H9 (cell line): ENCODE data around the gene TMEM127. TPM values are rescaled to one million over a fixed set of nuclear protein-coding genes. Genes with fewer than 3 reads are reported as not detected.

Experiments used
- DNase-seq: peaks from one replicate; pipeline ENCODE4 v3.0.0-alpha.2; 2017
- H2AFZ ChIP-seq: one replicate; pipeline ENCODE4 v1.6.1; 2013; ENCODE audit warnings: mild to moderate bottlenecking, low read length, control low read depth, moderate library complexity
- H2AK5ac ChIP-seq: 2 replicates; pipeline ENCODE4 v1.6.1; 2013; ENCODE audit warnings: low read length, control low read depth, mixed read lengths; ENCODE audit not compliant: insufficient read length
- H2BK120ac ChIP-seq: one replicate; pipeline ENCODE4 v1.6.1; 2013; ENCODE audit warnings: low read depth, mild to moderate bottlenecking, low read length, control low read depth, inconsistent platforms; ENCODE audit not compliant: poor library complexity, severe bottlenecking
- H2BK12ac ChIP-seq: 2 replicates; pipeline ENCODE4 v1.6.1; 2013; ENCODE audit warnings: low read length, control low read depth, mixed read lengths, low read depth; ENCODE audit not compliant: insufficient read length
- H2BK15ac ChIP-seq: 2 replicates; pipeline ENCODE4 v1.6.1; 2013; ENCODE audit warnings: low read depth, low read length, control low read depth
- H2BK20ac ChIP-seq: one replicate; pipeline ENCODE4 v1.6.1; 2013; ENCODE audit warnings: low read depth, mild to moderate bottlenecking, low read length, control low read depth, inconsistent platforms; ENCODE audit not compliant: poor library complexity, severe bottlenecking
- H2BK5ac ChIP-seq: 2 replicates; pipeline ENCODE4 v1.6.1; 2013; ENCODE audit warnings: low read length, control low read depth, mixed read lengths; ENCODE audit not compliant: insufficient read length
- H3K14ac ChIP-seq: 2 replicates; pipeline ENCODE4 v1.6.1; 2013; ENCODE audit warnings: low read length, control low read depth; ENCODE audit not compliant: insufficient read depth
- H3K18ac ChIP-seq: 2 replicates; pipeline ENCODE4 v1.6.1; 2013; ENCODE audit warnings: low read depth, mild to moderate bottlenecking, mixed read lengths, low read length, control low read depth; ENCODE audit not compliant: insufficient read length
- H3K23ac ChIP-seq: 2 replicates; pipeline ENCODE4 v1.6.1; 2013; ENCODE audit warnings: low read length, control low read depth, mixed read lengths, low read depth; ENCODE audit not compliant: insufficient read length
- H3K23me2 ChIP-seq: 2 replicates; pipeline ENCODE4 v1.6.1; 2013; ENCODE audit warnings: low read depth, mild to moderate bottlenecking, mixed read lengths, low read length, control low read depth; ENCODE audit not compliant: insufficient read length, poor library complexity, severe bottlenecking
- H3K27ac ChIP-seq: 2 replicates; pipeline ENCODE4 v1.5.1; 2013; ENCODE audit warnings: low read length, control low read depth, mixed read lengths, low read depth; ENCODE audit not compliant: insufficient read length
- H3K27me3 ChIP-seq: 2 replicates; pipeline ENCODE4 v1.6.1; 2013; ENCODE audit warnings: low read length, control low read depth, inconsistent platforms; ENCODE audit not compliant: insufficient read depth
- H3K4ac ChIP-seq: 2 replicates; pipeline ENCODE4 v1.6.1; 2013; ENCODE audit warnings: low read depth, mild to moderate bottlenecking, control low read depth, inconsistent platforms, low read length, moderate library complexity
- H3K4me1 ChIP-seq: 2 replicates; pipeline ENCODE4 v1.6.1; 2013; ENCODE audit warnings: low read length, control low read depth, inconsistent platforms; ENCODE audit not compliant: insufficient read depth
- H3K4me2 ChIP-seq: 2 replicates; pipeline ENCODE4 v1.6.1; 2013; ENCODE audit warnings: low read length, control low read depth, mixed read lengths; ENCODE audit not compliant: insufficient read length, insufficient read depth
- H3K56ac ChIP-seq: 2 replicates; pipeline ENCODE4 v1.6.1; 2013; ENCODE audit warnings: low read depth, mild to moderate bottlenecking, mixed read lengths, low read length, control low read depth; ENCODE audit not compliant: insufficient read length
- H3K79me1 ChIP-seq: 2 replicates; pipeline ENCODE4 v1.6.1; 2013; ENCODE audit warnings: low read depth, mild to moderate bottlenecking, moderate library complexity, low read length, control low read depth, inconsistent platforms; ENCODE audit not compliant: insufficient read depth, poor library complexity, severe bottlenecking
- H3K79me2 ChIP-seq: 2 replicates; pipeline ENCODE4 v1.6.1; 2013; ENCODE audit warnings: low read length, control low read depth, inconsistent platforms; ENCODE audit not compliant: insufficient read depth
- H3K9ac ChIP-seq: 2 replicates; pipeline ENCODE4 v1.6.1; 2013; ENCODE audit warnings: low read length, control low read depth, mixed read lengths; ENCODE audit not compliant: insufficient read length; ENCODE audit errors: extremely low read depth
- H3K9me3 ChIP-seq: one replicate; pipeline ENCODE4 v1.6.1; 2013; ENCODE audit warnings: low read depth, low read length, inconsistent platforms; ENCODE audit not compliant: control insufficient read depth
- H3T11ph ChIP-seq: one replicate; pipeline ENCODE4 v1.6.1; 2013; ENCODE audit warnings: mild to moderate bottlenecking, low read length, control low read depth, inconsistent platforms
- H4K20me1 ChIP-seq: one replicate; pipeline ENCODE4 v1.6.1; 2013; ENCODE audit not compliant: control insufficient read depth, insufficient read length, insufficient read depth
- H4K5ac ChIP-seq: 2 replicates; pipeline ENCODE4 v1.6.1; 2013; ENCODE audit warnings: low read depth, mild to moderate bottlenecking, mixed read lengths, low read length, control low read depth; ENCODE audit not compliant: insufficient read length
- H4K8ac ChIP-seq: replicated peaks from 2 replicates; pipeline ENCODE4 v1.6.1; 2013; ENCODE audit warnings: low read length, control low read depth, mixed read lengths, low read depth; ENCODE audit not compliant: insufficient read length
- H4K91ac ChIP-seq: 2 replicates; pipeline ENCODE4 v1.6.1; 2013; ENCODE audit warnings: low read depth, mild to moderate bottlenecking, moderate library complexity, mixed read lengths, low read length, control low read depth; ENCODE audit not compliant: insufficient read length
- H3K27ac Mint-ChIP-seq, 3 experiments: 2 replicates in 2 of 3; 3 replicates in 1 of 3; pipeline ENCODE4 v1.8.0; 2020 to 2021; ENCODE audit warnings: mixed read lengths in 3 of 3, mild to moderate bottlenecking in 1 of 3, moderate library complexity in 1 of 3
- H3K27me3 Mint-ChIP-seq: 2 replicates; pipeline ENCODE4 v1.8.0; 2021; ENCODE audit warnings: low read depth, mild to moderate bottlenecking, moderate library complexity, mixed read lengths
- H3K36me3 Mint-ChIP-seq, 3 experiments: 2 replicates in 2 of 3; 3 replicates in 1 of 3; pipeline ENCODE4 v1.8.0; 2020 to 2021; ENCODE audit warnings: low read depth in 3 of 3, mixed read lengths in 3 of 3; ENCODE audit not compliant: insufficient read depth in 1 of 3
- H3K4me1 Mint-ChIP-seq, 2 experiments: 2 replicates each; pipeline ENCODE4 v1.8.0; 2020; ENCODE audit warnings: mixed read lengths in 2 of 2
- H3K4me3 Mint-ChIP-seq, 2 experiments: 2 replicates in 1 of 2; 3 replicates in 1 of 2; pipeline ENCODE4 v1.8.0; 2020 to 2021; ENCODE audit warnings: mild to moderate bottlenecking in 2 of 2, mixed read lengths in 2 of 2, moderate library complexity in 1 of 2
- H3K9me3 Mint-ChIP-seq, 2 experiments: 2 replicates in 1 of 2; 3 replicates in 1 of 2; pipeline ENCODE4 v1.8.0; 2020; ENCODE audit warnings: mild to moderate bottlenecking in 2 of 2, mixed read lengths in 2 of 2, moderate library complexity in 1 of 2
- WGBS: extraction: QIAGEN DNeasy Blood & Tissue Kit; methylation state at CpG from one replicate; pipeline ENCODE4 v1.1.7; 2013; ENCODE audit warnings: missing lambda C conversion rate, low lambda C conversion rate, mixed read lengths; ENCODE audit not compliant: insufficient read length; ENCODE audit errors: extremely low coverage; 5-methylcytosine and 5-hydroxymethylcytosine counted together
- total RNA-seq: library from RNA; stranded (reverse); gene quantifications from 2 replicates; pipeline ENCODE4 v1.2.1, GENCODE V29; 2021
- TF ChIP-seq, protein P1 (sequence below): fragments of 200-600 bp; sonication (generic); conservative IDR thresholded peaks from 3 replicates; pipeline ENCODE4 v1.8.0; 2021; ENCODE audit warnings: antibody characterized with exemption, mild to moderate bottlenecking

TMEM127 gene
- total RNA-seq, 1 experiment from 2014 or later: 30.1 TPM

DNA sequence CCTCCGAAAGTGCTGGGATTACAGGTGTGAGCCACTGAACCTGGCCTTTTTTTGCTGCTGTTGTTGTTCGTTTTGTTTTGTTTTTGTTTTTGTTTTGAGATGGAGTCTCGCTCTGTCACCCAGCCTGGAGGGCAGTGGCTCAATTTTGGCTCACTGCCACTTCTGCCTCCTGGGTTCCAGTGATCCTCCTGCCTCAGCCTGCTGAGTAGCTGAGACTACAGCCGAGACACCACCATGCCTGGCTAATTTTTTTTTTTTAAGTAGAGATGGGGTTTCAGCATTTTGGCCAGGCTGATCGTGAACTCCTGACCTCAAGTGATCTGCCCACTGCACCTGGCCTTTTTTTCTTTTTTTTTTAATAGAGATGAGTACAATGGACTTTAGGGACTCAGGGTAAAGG, 22.0 kb downstream of the TMEM127 start:
- H3K9ac ChIP-seq: no peak overlapping the region
- H2BK20ac ChIP-seq: no peak overlapping the region
- H2AK5ac ChIP-seq: no peak overlapping the region
- no peaks in the 10 kb centered on the region for H3K79me2 ChIP-seq
- Mint-ChIP-seq H3K36me3 (no peaks in the 10 kb centered on the region), H3K27ac (no peak overlapping the region), H3K4me1 (peaks cover 9% of the 10 kb centered on the region in 2 experiments), H3K4me3 (no peak overlapping the region; a peak in 1 of 5 replicates), H3K9me3 (no peaks in the 10 kb centered on the region), H3K27me3 (no peaks in the 10 kb centered on the region; the same call in 1 of the 2 replicates)
- H3T11ph ChIP-seq: no peak overlapping the region
- no peak overlapping the region for H4K91ac ChIP-seq
- H3K27me3 ChIP-seq: no peaks in the 10 kb centered on the region
- H2BK5ac ChIP-seq: no peak overlapping the region
- no peak overlapping the region for H3K4me2 ChIP-seq
- no CpG with 5 or more reads among the region's 5 CpGs for WGBS
- no peak overlapping the region for H2AFZ ChIP-seq
- H3K18ac ChIP-seq: no peak overlapping the region
- H3K23ac ChIP-seq: no peak overlapping the region
- H4K8ac ChIP-seq: no peak overlapping the region
- H2BK12ac ChIP-seq: no peak overlapping the region
- no peaks in the 10 kb centered on the region for H3K23me2 ChIP-seq
- H4K5ac ChIP-seq: no peak overlapping the region
- H3K4ac ChIP-seq: no peak overlapping the region
- no peaks in the 10 kb centered on the region for H4K20me1 ChIP-seq
- DNase-seq: no peak
- no peak overlapping the region for H3K27ac ChIP-seq
- no peaks in the 10 kb centered on the region for H3K9me3 ChIP-seq
- no peaks in the 10 kb centered on the region for H3K79me1 ChIP-seq
- H2BK15ac ChIP-seq: no peak overlapping the region
- H3K4me1 ChIP-seq: no peaks in the 10 kb centered on the region
- no peak overlapping the region for H3K56ac ChIP-seq
- TF ChIP-seq, protein P1, sequence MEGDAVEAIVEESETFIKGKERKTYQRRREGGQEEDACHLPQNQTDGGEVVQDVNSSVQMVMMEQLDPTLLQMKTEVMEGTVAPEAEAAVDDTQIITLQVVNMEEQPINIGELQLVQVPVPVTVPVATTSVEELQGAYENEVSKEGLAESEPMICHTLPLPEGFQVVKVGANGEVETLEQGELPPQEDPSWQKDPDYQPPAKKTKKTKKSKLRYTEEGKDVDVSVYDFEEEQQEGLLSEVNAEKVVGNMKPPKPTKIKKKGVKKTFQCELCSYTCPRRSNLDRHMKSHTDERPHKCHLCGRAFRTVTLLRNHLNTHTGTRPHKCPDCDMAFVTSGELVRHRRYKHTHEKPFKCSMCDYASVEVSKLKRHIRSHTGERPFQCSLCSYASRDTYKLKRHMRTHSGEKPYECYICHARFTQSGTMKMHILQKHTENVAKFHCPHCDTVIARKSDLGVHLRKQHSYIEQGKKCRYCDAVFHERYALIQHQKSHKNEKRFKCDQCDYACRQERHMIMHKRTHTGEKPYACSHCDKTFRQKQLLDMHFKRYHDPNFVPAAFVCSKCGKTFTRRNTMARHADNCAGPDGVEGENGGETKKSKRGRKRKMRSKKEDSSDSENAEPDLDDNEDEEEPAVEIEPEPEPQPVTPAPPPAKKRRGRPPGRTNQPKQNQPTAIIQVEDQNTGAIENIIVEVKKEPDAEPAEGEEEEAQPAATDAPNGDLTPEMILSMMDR: no peak
- no peak overlapping the region for H3K14ac ChIP-seq
- H2BK120ac ChIP-seq: no peak overlapping the region
